K562 (cell line): Measurements from ENCODE around the gene XRN2. TPM values are rescaled to one million over a fixed set of nuclear protein-coding genes. Genes with fewer than 3 reads are reported as not detected.

Source experiments
- ATAC-seq: fragments of 200-7000 bp; cut with Tn5 transposase; 3 replicates; pipeline ENCODE4 v1.9.1; 2020; ENCODE audit warnings: moderate library complexity
- BruUV-seq: library from RNA; stranded (reverse); fragments of 400-500 nt; replicated peaks from 2 replicates; lab custom pipeline; 2021; lab: Mats Ljungman, UMichigan
- CTCF ChIA-PET: fragments of 300-600 bp; formaldehyde crosslinking; extraction: SDS; loops from one replicate; lab custom pipeline; 2021; ENCODE audit warnings: low intra/inter-chr PET ratio; lab: Yijun Ruan, JAX
- POLR2A ChIA-PET: fragments of 300-600, 350-650 bp; sonication (Branson Sonifier 250); formaldehyde crosslinking; extraction: SDS; loops from one replicate; lab custom pipeline; 2021; ENCODE audit warnings: antibody characterized with exemption, inconsistent platforms; lab: Yijun Ruan, JAX
- DNase-seq, 4 experiments: peaks; one replicate each; pipeline versions ENCODE4 v3.0.0 to v3.0.0-alpha.2; 2011 to 2018; ENCODE audit warnings: low spot score in 3 of 4, mixed read lengths in 3 of 4; ENCODE audit errors: extremely low read depth in 1 of 4
- FAIRE-seq: peaks from 2 replicates; lab custom pipeline; 2011; peaks lifted over from hg19 to GRCh38; lab: Jason Lieb, UNC
- H2AFZ ChIP-seq: 2 replicates; pipeline ENCODE4 v1.6.0; 2011; ENCODE audit warnings: low read depth, low read length, control low read depth, inconsistent platforms
- H3K27ac ChIP-seq: fragments of 200-600 bp; 3 replicates; pipeline ENCODE4 v1.8.0; 2011; ENCODE audit warnings: low read depth, mild to moderate bottlenecking, control low read depth, inconsistent platforms, low read length, moderate library complexity, mixed read lengths; ENCODE audit errors: extremely low read depth
- H3K27me3 ChIP-seq, 2 experiments: fragments of 300-600 bp in 1 of 2; 2 replicates in 1 of 2; 3 replicates in 1 of 2; pipeline versions ENCODE4 v1.6.0 to v1.8.0; 2011; ENCODE audit warnings: inconsistent platforms in 2 of 2, low read length in 2 of 2, mild to moderate bottlenecking in 1 of 2, mixed read lengths in 1 of 2, moderate library complexity in 1 of 2; ENCODE audit not compliant: control insufficient read depth in 2 of 2, insufficient read depth in 2 of 2
- H3K36me3 ChIP-seq: fragments of 300-600 bp; 3 replicates; pipeline ENCODE4 v1.8.0; 2011; ENCODE audit warnings: mild to moderate bottlenecking, low read length, inconsistent platforms; ENCODE audit not compliant: control insufficient read depth, insufficient read depth
- H3K4me1 ChIP-seq, 2 experiments: fragments of 200-600 bp in 1 of 2; replicated peaks in 1 of 2; 2 replicates in 1 of 2; 3 replicates in 1 of 2; pipeline versions ENCODE4 v1.5.1 to v1.8.0; 2011; ENCODE audit warnings: inconsistent platforms in 2 of 2, low read length in 2 of 2, mild to moderate bottlenecking in 1 of 2, mixed read lengths in 1 of 2, moderate library complexity in 1 of 2; ENCODE audit not compliant: control insufficient read depth in 2 of 2, insufficient read depth in 2 of 2
- H3K4me2 ChIP-seq: 2 replicates; pipeline ENCODE4 v1.6.1; 2011; ENCODE audit warnings: low read length, control low read depth, inconsistent platforms, mixed read lengths; ENCODE audit not compliant: insufficient read depth
- H3K4me3 ChIP-seq: fragments of 200-600 bp; sonication (generic), shearing (Covaris generic); 2 replicates; pipeline ENCODE4 v1.5.1; 2016; ENCODE audit warnings: control low read depth, inconsistent platforms
- H3K79me2 ChIP-seq: fragments of 200-600 bp; 3 replicates; pipeline ENCODE4 v1.8.0; 2011; ENCODE audit warnings: low read length, inconsistent platforms; ENCODE audit not compliant: control insufficient read depth, insufficient read depth
- H3K9ac ChIP-seq, 2 experiments: 2 replicates each; pipeline versions ENCODE4 v1.6.0 to v1.6.1; 2011; ENCODE audit warnings: low read depth in 2 of 2, low read length in 2 of 2, control low read depth in 1 of 2, inconsistent platforms in 1 of 2, mild to moderate bottlenecking in 1 of 2, mixed read lengths in 1 of 2; ENCODE audit not compliant: insufficient read depth in 1 of 2
- H3K9me1 ChIP-seq: one replicate; pipeline ENCODE4 v1.6.0; 2011; ENCODE audit warnings: inconsistent platforms, mild to moderate bottlenecking, low read length, moderate library complexity; ENCODE audit not compliant: control insufficient read depth, insufficient read depth
- H3K9me3 ChIP-seq: replicated peaks from 2 replicates; pipeline ENCODE4 v1.5.1; 2011; ENCODE audit warnings: low read depth, low read length, inconsistent platforms; ENCODE audit not compliant: control insufficient read depth, insufficient read depth
- H4K20me1 ChIP-seq: replicated peaks from 2 replicates; pipeline ENCODE4 v1.6.1; 2011; ENCODE audit warnings: low read length, inconsistent platforms, mixed read lengths; ENCODE audit not compliant: control insufficient read depth, insufficient read depth
- CCAR2 ChIP-seq: fragments of 200-400 bp; formaldehyde crosslinking; IDR thresholded peaks from 2 replicates; pipeline ENCODE4 v1.6.1; 2017; ENCODE audit warnings: mild to moderate bottlenecking, low read depth, low read length
- DMBX1 ChIP-seq: fragments of 250-450 bp; sonication (Bioruptor Pico); IDR thresholded peaks from 2 replicates; pipeline ENCODE4 v1.8.0; 2022; ENCODE audit warnings: inconsistent platforms, mild to moderate bottlenecking, moderate library complexity, borderline replicate concordance
- ETV5 ChIP-seq: sonication (generic); formaldehyde crosslinking; IDR thresholded peaks from 2 replicates; pipeline ENCODE4 v1.4.0; 2020; ENCODE audit warnings: low read depth, mild to moderate bottlenecking, missing genetic modification reagents
- HCFC1 ChIP-seq: IDR thresholded peaks from 2 replicates; pipeline ENCODE4 v1.6.1; 2012; ENCODE audit warnings: low read depth, low read length, improper control_type of control experiment
- IRF9 ChIP-seq: fragments of 450-650 bp; IDR thresholded peaks from 2 replicates; pipeline ENCODE4 v1.6.1; 2016; ENCODE audit warnings: missing biosample characterization, missing genetic modification characterization
- KAT8 ChIP-seq: fragments of 450-650 bp; IDR thresholded peaks from 2 replicates; pipeline ENCODE4 v1.6.1; 2016; ENCODE audit warnings: low read depth, mild to moderate bottlenecking
- MTF1 ChIP-seq: fragments of 250-450 bp; sonication (Bioruptor Pico); IDR thresholded peaks from 2 replicates; pipeline ENCODE4 v1.9.0; 2021; ENCODE audit warnings: moderate library complexity, mild to moderate bottlenecking, inconsistent platforms, borderline replicate concordance
- RBM22 ChIP-seq: fragments of 200-400 bp; formaldehyde crosslinking; IDR thresholded peaks from 2 replicates; pipeline ENCODE4 v1.6.1; 2018; ENCODE audit warnings: low read length, low read depth; ENCODE audit not compliant: poor library complexity, severe bottlenecking
- RFX5 ChIP-seq: IDR thresholded peaks from 2 replicates; pipeline ENCODE4 v1.6.1; 2011; ENCODE audit warnings: low read depth, mild to moderate bottlenecking, improper control_type of control experiment, low read length
- SPI1 ChIP-seq: IDR thresholded peaks from 2 replicates; pipeline ENCODE4 v1.6.1; 2011; ENCODE audit warnings: low read depth, low read length, control low read depth, borderline replicate concordance
- TFAM ChIP-seq: fragments of 250-450 bp; sonication (Bioruptor Pico); conservative IDR thresholded peaks from 2 replicates; pipeline ENCODE4 v1.5.0; 2021; ENCODE audit warnings: mild to moderate bottlenecking, moderate library complexity
- TSC22D4 ChIP-seq: fragments of 450-650 bp; IDR thresholded peaks from 2 replicates; pipeline ENCODE4 v1.6.1; 2016; ENCODE audit warnings: missing genetic modification characterization, missing biosample characterization, control low read depth
- ZNF121 ChIP-seq: sonication (generic); formaldehyde crosslinking; conservative IDR thresholded peaks from 2 replicates; pipeline ENCODE4 v1.8.0; 2022; ENCODE audit warnings: missing genetic modification reagents
- ZNF324 ChIP-seq: fragments of 250-450 bp; sonication (Bioruptor Pico); IDR thresholded peaks from 2 replicates; pipeline ENCODE4 v1.4.0; 2020; ENCODE audit warnings: mild to moderate bottlenecking
- WGBS: fragments of 100-300 bp; shearing (Covaris generic); methylation state at CpG from one replicate; pipeline ENCODE4 v1.1.6; 2016; ENCODE audit warnings: low coverage, mixed read lengths; ENCODE audit not compliant: insufficient coverage; ENCODE audit errors: missing lambda C conversion rate; 5-methylcytosine and 5-hydroxymethylcytosine counted together
- in situ Hi-C: fragments of 300-500 bp; cut with MboI; formaldehyde crosslinking; loops from 4 replicates; pipeline ENCODE4 v1.15.0; 2018; ENCODE audit warnings: inconsistent platforms, mixed read lengths
- intact Hi-C: fragments of 100-400 bp; cut with micrococcal nuclease; formaldehyde crosslinking; loops from 2 replicates; pipeline ENCODE4 v1.14.2; 2022
- polyA plus RNA-seq, 8 experiments: library from polyadenylated mRNA; depleted of rRNA in 4 of 8; stranded (reverse) in 5 of 8; unstranded in 3 of 8; fragments of >200 nt; fragmentation: Nextera tagmentation in 2 of 8; fragmentation: Illumina TruSeq in 1 of 8; extraction: Ambion mirVana in 2 of 8; extraction: Trizol in 1 of 8; gene quantifications; 2 replicates each; pipeline versions ENCODE4 v1.2.1 to v1.2.3, GENCODE V29; 2011 to 2014; ENCODE audit warnings: inconsistent platforms in 1 of 8, missing spikeins in 1 of 8
- total RNA-seq, 7 experiments: library from RNA; depleted of rRNA in 6 of 7; stranded (reverse); fragments of >200 nt in 6 of 7; fragmentation: Illumina TruSeq in 2 of 7; extraction: Trizol in 2 of 7; gene quantifications; 2 replicates each; pipeline versions ENCODE4 v1.2.1 to v1.2.3, GENCODE V29; 2011 to 2021; ENCODE audit warnings: low replicate concordance in 1 of 7
- TF ChIP-seq, protein P1 (sequence below): fragments of 450-650 bp; IDR thresholded peaks from 2 replicates; pipeline ENCODE4 v1.7.0; 2016; ENCODE audit warnings: borderline replicate concordance

Gene XRN2
- total and polyA plus RNA-seq, 9 of the 15 experiments (the other 6 are each of a cell fraction or from before 2014, with no cell fraction given) = 41.8 to 67.3 (median 51.4) TPM

DNA sequence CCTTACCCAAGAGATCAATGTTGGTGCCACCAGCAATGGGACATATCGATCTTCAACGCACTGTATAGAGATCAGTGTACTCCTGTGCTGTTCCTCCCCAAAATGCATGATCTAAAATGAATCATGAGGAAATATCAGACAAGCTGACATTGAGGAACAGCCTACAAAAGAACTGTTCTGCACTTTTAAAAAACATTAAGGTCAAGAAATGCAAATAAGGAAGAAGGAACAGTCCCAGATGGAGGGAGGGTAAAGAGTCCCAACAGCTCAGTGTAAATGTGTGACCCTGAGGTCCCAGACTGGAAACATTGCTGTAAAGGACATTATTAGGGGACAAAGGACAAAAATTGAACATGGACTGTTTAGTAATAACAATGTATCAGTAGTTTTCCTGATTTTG is 24.3 kb upstream of the XRN2 start:
- ATAC-seq (no peak), FAIRE-seq (no peak), DNase-seq (no peak)
- CTCF ChIA-PET = no interaction called here
- no peaks in the 10 kb centered on the region for H3K9me3 ChIP-seq
- WGBS = 8% methylated on average over 2 of the region's 2 CpGs
- H3K27ac ChIP-seq = no peak overlapping the region
- no peak for TF ChIP-seq ZNF324 (CRISPR knock-in tag)
- TF ChIP-seq, protein P1, sequence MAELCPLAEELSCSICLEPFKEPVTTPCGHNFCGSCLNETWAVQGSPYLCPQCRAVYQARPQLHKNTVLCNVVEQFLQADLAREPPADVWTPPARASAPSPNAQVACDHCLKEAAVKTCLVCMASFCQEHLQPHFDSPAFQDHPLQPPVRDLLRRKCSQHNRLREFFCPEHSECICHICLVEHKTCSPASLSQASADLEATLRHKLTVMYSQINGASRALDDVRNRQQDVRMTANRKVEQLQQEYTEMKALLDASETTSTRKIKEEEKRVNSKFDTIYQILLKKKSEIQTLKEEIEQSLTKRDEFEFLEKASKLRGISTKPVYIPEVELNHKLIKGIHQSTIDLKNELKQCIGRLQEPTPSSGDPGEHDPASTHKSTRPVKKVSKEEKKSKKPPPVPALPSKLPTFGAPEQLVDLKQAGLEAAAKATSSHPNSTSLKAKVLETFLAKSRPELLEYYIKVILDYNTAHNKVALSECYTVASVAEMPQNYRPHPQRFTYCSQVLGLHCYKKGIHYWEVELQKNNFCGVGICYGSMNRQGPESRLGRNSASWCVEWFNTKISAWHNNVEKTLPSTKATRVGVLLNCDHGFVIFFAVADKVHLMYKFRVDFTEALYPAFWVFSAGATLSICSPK = no peak
- TF ChIP-seq DMBX1 (CRISPR knock-in tag) = no peak
- no peak for TF ChIP-seq ZNF121 (CRISPR knock-in tag)
- no peak for TF ChIP-seq SPI1
- TF ChIP-seq RBM22 = no peak
- TF ChIP-seq TFAM = no peak
- no peak for TF ChIP-seq IRF9 (tag)
- no peak for TF ChIP-seq TSC22D4 (tag)
- no peak for TF ChIP-seq KAT8
- TF ChIP-seq HCFC1 = no peak
- no peak for TF ChIP-seq MTF1 (CRISPR knock-in tag)
- TF ChIP-seq RFX5 = no peak
- TF ChIP-seq CCAR2 = no peak
- TF ChIP-seq ETV5 (CRISPR knock-in tag) = no peak
- no peaks in the 10 kb centered on the region for H3K4me1 ChIP-seq
- in situ Hi-C loops = no loop called here
- H2AFZ ChIP-seq = no peak overlapping the region
- no peaks in the 10 kb centered on the region; a peak in 2 of 5 replicates for H3K27me3 ChIP-seq
- H4K20me1 ChIP-seq = no peaks in the 10 kb centered on the region
- H3K36me3 ChIP-seq = no peaks in the 10 kb centered on the region
- no TSS peak for BruUV-seq
- POLR2A ChIA-PET = no interaction called here
- no peak overlapping the region for H3K9ac ChIP-seq
- intact Hi-C loops = no loop called here
- H3K9me1 ChIP-seq = no peaks in the 10 kb centered on the region
- no peak overlapping the region for H3K4me2 ChIP-seq
- H3K79me2 ChIP-seq = no peaks in the 10 kb centered on the region
- H3K4me3 ChIP-seq = no peak overlapping the region
